ENCODE data around the gene CYP4F3.
"Not testable (repeated sequence)": the region's sequence is repeated elsewhere in the genome, so short reads cannot be mapped to it uniquely, and the experiment has no call there.

CYP4F3 gene

DNA sequence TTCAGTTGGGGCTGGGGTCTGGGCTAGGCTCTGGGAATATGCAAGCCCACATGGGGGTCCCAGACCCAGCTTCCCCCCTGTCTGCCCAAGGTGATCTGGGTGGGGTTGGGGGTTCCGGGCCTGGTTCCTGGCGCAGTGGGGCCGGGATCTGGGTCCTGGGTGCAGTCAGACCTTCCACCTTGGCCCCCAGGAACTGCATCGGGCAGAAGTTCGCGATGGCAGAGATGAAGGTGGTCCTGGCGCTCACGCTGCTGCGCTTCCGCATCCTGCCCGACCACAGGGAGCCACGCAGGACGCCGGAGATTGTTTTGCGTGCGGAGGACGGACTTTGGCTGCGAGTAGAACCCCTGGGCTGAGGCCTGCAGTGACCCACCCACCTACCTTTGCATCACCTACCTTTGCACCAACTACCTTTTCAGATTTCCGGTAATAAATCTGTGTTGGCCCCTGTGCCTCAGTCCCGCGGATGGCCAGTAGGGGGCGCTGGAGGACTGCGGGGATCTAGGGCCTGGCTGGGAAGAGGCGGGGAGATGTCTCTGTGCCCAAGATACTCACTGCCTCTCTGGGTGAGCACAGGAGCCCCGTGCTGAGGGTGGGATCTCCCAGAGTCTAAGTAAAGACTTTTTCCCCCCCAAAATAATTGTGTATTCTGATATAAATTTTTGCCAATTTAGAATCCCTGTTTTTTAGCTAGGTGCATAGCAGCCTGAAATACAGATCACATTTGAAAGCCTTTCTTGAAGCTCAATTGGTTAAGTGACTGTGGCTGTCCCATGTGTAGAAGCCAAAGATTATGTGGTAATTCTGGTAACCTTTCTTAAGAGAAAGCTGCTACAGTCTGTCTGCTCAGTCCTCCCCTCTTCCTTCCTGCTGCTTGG is 11.5 kb upstream of the CYP4F3 start:
- peak; percentile 80 for DNase-seq (ENCODE audit: low spot score)

DNA sequence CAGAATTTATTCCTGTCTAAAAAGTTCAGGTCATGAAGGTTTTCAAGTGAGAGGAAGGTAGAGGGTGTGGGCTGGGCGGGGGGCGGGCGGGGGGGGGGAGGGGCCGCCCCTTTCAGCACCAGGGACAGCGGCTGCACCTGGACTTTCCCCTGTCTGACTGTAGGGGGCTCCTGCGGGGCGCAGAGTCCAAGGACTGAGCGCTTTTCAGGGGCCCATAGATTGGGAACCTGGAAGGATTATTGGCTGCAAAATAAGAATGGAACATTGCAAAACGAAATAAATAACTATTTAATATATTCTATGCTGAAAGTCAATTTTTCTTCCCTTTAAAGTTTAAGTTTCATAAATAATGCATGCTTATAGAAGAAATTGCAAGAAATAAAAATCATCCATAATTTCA is 8.9 kb upstream of the CYP4F3 start:
- no peak for DNase-seq (ENCODE audit: low spot score)

DNA sequence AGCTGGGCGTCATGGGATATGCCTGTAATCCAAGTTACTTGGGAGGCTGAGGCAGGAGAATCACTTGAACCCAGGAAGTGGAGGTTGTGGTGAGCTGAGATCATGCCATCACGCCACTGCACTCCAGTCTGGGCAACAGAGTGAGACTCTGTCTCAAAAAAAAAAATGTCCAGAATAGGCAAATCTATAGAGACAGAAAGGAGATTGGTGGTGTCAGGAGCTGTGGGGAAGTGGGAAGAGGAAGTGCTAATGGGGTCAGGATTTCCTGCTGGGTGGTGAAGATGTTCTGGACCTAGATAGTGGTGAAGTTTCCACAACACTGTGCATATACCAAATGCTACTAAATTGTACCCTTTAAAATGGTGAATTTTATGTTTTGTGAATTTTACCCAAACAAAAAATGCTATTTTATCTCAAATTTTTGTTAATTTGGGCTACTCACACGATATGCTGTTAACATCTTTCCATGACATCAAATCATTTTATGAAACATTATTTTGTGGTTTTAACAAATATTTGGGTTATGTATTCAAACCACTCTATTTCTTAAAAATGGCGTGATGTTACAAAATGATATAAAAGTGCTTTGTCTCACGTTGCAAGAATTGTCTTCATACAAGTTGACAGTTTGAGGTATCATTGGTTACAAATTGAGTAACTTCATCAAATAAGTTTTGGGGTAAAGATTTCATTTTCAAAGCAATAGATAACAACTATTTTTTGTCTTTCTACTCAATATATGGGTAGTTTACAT is 7.4 kb upstream of the CYP4F3 start:
- no peak for DNase-seq (ENCODE audit: low spot score)

DNA sequence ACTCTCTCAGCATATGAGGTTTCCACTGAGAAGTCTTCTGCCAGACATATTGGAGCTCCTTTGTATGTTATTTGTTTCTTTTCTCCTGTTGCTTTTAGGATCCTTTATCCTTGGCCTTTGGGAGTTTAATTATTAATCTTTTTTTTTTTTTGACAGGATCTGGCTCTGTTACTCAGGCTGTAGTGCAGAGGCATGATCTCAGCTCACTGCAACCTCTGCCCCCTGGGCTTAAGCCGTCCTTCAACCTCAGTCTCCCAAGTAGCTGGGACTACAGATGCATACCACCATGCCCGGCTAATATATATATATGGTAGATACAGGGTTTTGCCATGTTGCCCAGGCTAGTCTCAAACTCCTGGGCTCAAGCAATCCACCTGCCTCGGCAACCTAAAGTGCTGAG is 6.6 kb upstream of the CYP4F3 start:
- no peak for DNase-seq (ENCODE audit: low spot score)

DNA sequence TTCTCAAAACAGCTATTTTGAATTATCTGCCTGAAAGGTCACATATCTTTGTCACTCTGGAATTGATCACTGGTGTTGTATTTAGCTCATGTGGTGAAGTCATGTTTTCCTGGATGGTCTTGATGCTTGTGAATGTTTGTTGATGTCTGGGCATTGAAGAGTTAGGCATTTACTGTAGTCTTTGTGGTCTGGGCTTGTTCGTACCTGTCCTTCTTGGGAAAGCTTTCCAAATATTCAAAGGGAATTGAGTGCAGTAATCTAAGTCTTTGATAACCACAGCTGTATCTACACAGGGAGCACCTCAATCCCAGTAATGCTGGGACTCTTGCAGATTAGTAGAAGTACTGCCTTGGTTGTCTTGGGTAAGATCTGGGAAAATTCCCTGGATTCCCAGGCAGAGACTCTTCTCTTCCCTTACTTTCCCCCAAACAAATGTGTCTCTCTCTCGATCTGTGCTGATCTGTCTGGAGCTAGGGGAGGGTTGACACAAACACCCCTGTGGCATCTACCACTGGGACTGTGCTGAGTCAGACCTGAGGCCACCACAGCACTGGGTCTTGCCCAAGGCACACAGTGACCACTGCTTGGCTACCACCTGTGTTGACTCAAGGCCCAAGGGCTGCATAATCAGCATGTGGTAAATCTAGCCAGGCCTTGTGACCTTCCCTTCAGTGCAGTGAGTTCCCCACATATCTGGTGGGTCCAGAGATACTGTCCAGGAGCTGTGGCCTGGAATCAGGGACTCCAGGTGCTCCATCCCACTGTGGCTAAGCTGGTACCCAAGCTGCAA is 5.5 kb upstream of the CYP4F3 start:
- no peak for DNase-seq (ENCODE audit: low spot score)

DNA sequence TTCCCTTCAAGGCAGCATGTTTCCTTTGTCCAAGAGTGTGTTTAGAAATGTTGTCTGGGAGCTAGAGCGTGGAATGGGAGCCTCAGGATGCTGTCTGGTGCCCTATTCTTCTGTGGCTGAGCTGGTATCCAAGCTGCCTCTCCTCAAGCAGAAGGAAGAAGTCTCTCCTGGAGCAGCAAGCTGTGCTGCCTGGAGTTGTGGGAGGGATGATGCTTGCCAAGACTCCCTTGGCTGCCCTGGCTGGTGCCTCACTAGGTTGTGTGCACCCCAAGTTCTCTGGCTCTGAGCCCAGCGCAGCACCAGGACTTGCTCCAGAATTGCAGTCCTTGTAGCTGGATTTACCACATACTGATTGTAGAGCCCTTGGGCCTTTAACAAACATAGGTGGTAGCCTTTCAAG is 4.7 kb upstream of the CYP4F3 start:
- no peak for DNase-seq (ENCODE audit: low spot score)

DNA sequence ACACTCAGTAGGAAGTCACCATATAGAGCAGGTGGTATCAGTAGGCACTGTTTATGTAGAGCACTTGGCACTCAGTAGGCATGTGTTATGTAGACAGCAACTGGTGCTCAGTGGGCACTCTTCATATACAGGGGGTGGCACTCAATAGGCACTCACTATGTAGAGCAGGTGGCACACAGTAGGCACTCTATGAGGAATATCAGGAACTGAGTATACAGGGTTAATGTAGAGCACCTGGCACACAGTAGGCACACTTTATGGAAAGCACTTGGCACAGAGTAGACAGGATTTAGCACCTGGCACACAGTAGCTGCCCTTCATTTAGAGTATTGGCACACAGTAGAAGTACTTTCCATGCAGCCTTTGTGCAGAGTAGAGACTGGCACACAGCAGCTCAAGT is 1.1 kb upstream of the CYP4F3 start:
- DNase-seq (ENCODE audit: low spot score) = no peak

DNA sequence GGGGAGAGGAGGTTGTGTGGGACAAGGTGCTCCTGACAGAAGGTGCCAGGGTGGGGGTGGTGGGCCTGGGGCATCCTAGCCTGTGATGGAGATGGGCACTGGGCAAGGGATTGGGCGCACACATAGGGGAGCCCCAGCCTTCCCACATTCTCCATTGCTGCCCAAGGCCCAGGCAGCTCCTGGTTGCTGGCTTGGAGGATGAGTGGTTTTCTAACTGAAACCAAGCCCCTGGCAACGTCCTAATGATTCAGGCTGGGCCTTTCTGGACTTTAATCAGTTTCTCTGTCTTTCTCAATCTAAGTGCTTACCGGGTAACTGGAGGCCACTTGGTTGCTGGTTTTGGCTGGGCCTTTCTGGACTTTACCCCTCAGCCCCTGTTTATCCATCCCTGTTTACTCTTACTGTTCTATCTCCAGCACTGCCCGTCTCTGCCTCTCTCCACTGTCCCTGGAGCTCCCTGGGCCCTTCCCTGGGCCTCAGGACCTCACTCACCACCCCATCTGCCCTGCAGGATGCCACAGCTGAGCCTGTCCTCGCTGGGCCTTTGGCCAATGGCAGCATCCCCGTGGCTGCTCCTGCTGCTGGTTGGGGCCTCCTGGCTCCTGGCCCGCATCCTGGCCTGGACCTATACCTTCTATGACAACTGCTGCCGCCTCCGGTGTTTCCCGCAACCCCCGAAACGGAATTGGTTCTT is 354 bp downstream of the CYP4F3 start:
- no peak for DNase-seq (ENCODE audit: low spot score)

DNA sequence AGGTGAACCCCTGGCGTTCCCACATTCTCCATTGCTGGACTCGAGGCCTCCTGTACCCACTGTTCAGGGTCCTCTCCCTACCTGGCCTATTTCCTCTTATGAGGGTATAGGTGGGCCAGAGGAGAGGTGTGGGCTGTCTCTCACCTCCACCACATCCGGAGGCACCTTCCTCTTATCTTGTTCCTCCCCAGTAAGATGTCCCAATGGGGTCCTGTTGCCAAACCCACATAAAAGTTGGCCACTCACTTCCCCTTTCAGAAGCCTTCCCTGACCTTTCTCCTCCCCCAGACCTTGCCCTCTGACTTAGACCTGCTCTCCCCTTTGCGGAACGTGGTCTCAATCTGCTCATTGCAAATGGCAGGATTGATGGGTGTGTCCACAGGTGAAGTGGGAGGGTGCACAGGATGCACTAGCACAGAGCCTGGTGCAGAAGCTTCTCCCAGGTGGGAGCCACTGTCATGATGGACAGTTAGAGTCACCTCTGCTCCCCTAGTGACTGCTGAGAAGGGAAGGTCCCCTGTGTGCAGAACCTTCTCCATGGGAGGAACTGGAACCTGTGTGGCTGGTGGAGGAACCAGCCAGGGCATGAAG is 1.3 kb downstream of the CYP4F3 start:
- no peak for DNase-seq (ENCODE audit: low spot score)

DNA sequence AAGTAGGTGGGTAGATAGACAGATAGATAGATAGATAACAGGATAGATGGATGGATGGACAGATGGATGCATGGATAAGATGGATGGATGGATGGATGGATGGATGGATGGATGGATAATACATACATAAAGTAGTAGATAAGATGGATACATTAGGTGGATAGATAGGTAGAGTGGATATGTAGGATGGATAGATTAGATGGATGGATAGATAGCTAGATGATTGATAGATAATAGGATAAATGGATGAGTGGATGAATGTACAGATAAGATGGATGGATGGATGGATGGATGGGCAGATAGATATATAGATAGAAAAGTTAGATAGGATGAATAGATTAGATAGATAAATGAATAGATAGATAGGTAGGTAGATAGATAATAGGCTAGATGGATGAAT is 2.1 kb downstream of the CYP4F3 start:
- no peak for DNase-seq (ENCODE audit: low spot score)

DNA sequence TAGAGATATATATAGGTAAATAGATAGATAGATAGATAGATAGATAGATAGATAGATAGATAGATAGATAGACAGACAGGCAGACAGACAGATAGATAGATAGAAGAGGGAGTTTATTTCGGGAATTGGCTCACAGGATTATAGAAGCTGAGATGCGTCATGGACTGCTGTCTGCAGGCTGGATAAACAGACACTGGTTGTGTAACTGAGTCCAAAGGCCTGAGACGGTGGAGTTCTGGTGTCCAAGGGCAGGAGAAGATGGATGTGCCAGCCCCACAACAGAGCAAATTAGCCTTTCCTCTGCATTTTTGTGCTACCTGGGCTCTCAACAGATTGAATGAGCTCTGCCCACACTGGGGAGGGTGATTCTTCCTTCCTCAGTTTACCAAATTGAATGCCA is 2.7 kb downstream of the CYP4F3 start:
- no peak for DNase-seq (ENCODE audit: low spot score)

DNA sequence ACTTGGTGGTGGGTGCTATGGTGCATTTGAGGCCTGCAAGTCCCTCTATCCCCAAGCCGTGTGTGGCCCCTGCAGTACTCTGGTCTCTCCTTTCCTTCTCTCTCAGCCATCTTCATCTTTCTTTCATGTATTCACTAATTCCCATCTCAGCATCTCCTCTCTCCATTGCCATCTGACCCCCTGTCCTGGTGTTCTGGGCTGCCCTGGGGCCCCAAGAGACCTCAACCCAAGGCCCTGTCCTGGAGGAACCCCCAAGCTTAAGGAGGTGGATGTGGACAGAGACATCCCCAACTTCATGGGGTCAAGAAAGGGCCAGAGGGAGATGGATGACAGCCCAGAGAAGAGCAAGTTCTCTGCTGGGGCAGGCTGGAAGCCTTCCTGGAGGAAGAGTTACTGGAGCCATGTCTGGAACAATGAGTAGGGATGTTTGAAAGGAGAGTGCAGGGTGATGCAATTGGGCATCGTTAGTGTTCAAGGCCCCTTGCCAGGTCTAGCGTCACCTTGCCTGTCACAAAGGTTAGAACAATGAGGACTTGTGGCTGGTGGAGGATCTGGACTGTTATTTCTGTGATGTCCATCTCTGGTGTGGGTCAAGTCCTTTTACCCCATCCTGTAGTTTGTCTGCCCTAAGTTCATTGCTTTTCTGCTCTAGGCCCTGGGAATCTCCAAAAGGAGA is 3.5 kb downstream of the CYP4F3 start:
- no peak for DNase-seq (ENCODE audit: low spot score)

DNA sequence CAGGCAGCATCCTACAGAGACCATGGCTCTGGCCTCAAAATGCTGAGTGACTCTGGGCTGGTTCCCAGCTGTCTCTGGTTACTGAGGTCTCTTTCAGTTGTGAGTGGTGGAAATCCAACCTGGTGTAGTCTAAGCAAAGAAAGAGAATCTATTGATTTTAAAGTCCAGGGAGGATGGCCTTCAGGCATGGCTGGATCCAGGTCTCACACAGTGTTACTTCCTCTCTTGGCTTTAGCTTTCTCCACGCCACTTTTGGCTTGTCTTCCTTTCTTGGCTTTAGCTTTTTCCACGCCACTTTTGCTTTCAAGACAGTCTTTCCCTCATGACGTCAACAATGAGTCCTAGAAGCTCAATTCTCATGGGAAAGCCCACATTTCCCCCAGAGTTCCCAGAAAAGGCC is 4.1 kb downstream of the CYP4F3 start:
- no peak for DNase-seq (ENCODE audit: low spot score)

DNA sequence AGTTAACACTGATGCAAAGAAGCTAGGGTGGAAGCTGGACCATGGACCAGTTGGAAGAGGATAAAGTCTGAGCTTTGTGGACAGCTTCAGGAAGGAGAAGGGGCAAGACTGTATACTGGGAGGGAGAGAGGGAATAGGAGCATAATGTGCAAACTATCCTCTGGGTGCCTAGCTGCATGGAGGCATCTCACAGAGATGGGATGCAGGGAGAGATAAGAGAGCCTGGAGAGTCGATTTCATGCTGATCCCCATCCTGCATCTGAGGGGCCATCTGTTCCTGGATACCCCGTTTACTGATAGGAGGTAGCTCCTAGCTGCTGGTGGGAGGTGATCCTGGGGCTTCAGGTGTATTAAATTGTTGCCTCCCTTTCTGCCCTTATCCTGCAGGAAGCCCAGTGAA is 8.8 kb downstream of the CYP4F3 start:
- DNase-seq (ENCODE audit: low spot score) = no peak

DNA sequence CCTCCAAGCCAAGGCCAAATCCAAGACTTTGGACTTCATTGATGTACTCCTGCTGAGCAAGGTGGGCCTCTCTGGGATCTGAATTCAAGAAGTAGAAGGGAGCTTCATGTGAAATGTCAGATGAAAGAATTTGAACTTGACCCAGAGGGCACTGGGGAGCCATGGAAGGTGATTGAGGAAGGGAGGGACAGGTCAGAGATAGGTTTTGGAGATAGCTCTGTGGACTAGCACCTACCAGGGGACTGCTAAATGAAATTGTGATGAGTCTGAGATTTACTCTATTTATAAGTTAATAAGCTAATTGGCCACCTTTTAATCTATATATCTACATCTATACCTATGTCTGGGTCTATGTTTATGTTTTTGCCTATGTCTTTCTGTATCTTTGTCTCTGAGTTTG is 9.4 kb downstream of the CYP4F3 start:
- not testable (repeated sequence) for DNase-seq (ENCODE audit: low spot score)

DNA sequence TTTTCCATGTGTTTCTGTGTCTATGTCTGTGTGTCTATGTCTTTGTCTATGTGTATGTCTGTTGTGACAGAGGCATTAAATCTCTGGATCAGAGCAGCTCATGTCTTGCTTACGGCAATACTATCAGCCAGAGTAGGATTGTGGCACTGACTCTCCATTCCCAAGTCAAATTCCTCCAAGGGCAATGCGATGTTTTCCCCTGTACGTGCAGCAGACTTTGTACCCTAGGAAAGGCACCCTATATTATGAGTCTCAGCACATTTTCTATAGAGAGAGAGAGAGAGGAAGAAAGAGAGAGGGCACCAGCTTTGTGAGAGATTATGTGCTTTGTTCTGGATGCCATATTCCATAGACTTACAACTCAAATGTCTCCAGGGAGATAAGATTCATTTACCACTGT is 11.1 kb downstream of the CYP4F3 start:
- DNase-seq (ENCODE audit: low spot score) = no peak

DNA sequence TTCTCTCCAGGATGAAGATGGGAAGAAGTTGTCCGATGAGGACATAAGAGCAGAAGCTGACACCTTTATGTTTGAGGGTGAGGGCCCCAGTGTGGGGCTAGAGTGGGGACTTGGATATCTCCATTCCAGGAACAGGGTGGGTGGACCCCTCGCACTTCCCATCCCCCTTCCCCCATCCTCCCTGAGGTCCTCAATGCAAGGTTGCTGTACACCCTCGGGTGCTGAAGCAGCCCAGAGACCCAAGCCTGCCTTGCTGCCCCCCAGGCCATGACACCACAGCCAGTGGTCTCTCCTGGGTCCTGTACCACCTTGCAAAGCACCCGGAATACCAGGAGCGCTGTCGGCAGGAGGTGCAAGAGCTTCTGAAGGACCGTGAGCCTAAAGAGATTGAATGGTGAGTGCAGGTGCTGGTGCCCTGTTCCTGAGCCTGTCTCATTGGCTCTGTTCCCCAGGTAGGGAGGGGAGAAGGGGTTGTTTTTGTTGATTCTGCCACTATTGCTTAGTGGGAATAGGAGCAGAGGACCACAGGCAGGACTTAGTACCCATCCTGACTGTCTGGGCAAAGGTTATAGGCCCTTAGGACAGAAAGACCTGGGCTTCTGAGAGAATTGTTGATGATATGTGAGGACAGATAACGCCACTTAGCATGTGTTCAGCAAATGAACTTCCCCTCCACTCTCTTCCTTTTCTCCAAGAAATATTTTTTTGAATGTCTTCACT is 12.0 kb downstream of the CYP4F3 start:
- no peak for DNase-seq (ENCODE audit: low spot score)

DNA sequence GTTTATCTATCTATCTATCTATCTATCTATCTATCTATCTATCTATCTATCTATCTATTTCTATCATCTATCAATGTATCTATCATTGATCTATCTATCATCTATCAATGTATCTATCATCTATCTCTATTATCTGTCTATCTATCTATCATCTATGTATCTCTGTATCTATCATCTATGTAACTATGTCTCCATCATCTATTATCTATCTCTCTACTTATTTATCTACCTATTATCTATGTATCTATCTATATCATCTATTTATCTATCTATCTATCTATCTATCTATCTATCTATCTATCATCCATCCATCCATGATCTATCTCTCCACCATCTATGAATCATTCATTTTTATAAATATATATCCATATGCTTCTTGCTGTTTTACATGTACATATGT is 15.8 kb downstream of the CYP4F3 start:
- DNase-seq (ENCODE audit: low spot score) = no peak

DNA sequence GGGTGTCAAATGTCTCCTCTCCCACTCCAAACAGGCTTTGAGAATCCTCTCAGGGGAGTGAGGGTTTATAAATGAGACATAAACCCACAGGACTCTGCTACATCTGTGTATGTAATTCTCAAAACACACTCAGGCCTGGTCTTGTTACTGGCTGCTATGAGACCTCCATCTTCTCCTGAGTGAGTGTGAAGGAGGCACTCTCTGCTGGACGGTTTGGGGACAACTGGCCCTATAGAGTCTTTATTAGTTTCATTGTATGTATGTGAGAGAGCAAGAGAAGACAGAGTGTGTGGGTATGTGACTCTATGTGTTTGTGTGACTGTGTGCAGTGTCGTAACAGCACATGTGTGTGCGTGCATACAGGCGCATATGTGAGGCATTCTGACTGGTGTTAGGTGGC is 22.6 kb downstream of the CYP4F3 start:
- no peak for DNase-seq (ENCODE audit: low spot score)

DNA sequence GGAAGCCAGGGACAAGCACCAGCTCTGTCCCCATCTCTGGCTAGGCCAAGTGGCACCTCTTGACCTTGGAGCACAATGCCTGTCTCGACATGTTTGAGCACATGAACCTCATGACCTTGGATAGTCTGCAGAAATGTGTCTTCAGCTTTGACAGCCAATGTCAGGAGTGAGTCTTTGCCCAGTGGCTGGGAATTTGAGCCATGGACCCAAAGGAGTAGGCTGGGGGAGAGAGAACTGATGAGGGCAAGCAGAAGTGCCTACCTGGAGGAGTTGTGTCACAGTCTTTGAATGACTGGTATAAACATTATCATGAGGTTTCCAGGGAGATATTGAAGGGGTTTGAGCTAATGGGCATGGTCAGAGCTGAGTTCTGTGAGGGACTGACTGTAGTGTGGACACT is 25.5 kb downstream of the CYP4F3 start:
- DNase-seq (ENCODE audit: low spot score) = no peak
